ENCODE data around the gene EVL. TPM values are rescaled to one million over a fixed set of nuclear protein-coding genes. Genes with fewer than 3 reads are reported as not detected.

EVL gene
- total and polyA plus RNA-seq, 2 donors from 2014 or later: 54.8 to 84.1 TPM

DNA sequence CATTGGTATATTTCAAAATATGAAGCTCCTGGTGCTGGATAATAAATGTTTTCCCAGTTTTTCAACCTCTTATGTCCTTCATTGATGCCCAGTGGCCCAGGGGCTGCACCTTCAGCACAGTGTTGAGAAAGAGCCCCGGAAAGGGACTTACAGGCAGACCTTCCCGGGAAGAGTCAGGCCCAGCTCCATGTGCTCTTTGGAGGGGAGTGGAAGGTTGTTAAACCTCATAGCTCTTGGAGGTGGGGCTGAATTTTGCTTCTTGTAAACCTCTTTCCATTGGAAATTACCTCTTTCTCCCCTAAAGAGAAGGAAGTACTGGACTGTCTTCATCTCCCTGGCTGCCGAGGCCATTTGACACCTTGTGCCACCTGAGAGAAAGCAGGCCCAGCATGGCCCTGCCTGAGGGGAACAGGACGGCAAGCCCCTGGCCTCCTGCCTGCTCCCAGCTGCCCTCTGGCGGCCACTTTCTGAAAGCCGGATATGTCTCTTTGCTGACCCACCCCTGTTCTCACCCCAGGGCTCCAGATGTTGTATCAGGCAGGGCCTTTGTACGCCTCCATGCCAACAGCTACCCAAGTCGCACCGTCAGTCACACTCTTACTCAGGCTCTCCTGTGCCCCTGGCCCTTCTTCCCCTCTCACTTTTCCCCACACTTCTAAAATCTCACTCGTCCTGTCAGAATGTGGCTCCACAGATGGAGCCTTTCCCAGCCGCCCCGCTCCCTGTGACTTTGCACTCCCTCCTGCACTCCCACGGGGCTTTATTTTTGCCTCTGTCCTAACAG is 43.0 kb downstream of the EVL start:
- Histone ChIP-seq H3K36me3 (ENCODE audit: control insufficient read depth in 2 of 3, insufficient read depth in 3 of 3, low read length in 3 of 3) (no peaks in the 10 kb centered on the region), H3K9me3 (ENCODE audit: control insufficient read depth in 2 of 3, insufficient read depth in 1 of 3, low read length in 3 of 3) (no peaks in the 10 kb centered on the region), H3K27ac (ENCODE audit: low read depth in 2 of 2, low read length in 2 of 2) (no peak overlapping the region), H3K27me3 (ENCODE audit: control insufficient read depth, insufficient read depth, low read length) (no peaks in the 10 kb centered on the region), H3K9ac (ENCODE audit: low read length in 3 of 3) (peak overlapping the region in 1 of 3 donors; percentile 26), H3K4me3 (ENCODE audit: low read length in 3 of 3) (no peak overlapping the region), H3K4me1 (ENCODE audit: control insufficient read depth in 2 of 3, insufficient read depth in 2 of 3, low read depth in 1 of 3, low read length in 3 of 3) (peaks cover 0 to 18% (median 5%) of the 10 kb centered on the region in 3 donors)
- DNase-seq (peak; percentile 82 to 90 (median 88)), FAIRE-seq (no peak)
- intact Hi-C loops (cut with DNase I): loop anchor here (5.0 kb wide), 1 partner anchor 126 kb away; no protein-coding TSS in a partner anchor
- TF ChIP-seq, protein P1, sequence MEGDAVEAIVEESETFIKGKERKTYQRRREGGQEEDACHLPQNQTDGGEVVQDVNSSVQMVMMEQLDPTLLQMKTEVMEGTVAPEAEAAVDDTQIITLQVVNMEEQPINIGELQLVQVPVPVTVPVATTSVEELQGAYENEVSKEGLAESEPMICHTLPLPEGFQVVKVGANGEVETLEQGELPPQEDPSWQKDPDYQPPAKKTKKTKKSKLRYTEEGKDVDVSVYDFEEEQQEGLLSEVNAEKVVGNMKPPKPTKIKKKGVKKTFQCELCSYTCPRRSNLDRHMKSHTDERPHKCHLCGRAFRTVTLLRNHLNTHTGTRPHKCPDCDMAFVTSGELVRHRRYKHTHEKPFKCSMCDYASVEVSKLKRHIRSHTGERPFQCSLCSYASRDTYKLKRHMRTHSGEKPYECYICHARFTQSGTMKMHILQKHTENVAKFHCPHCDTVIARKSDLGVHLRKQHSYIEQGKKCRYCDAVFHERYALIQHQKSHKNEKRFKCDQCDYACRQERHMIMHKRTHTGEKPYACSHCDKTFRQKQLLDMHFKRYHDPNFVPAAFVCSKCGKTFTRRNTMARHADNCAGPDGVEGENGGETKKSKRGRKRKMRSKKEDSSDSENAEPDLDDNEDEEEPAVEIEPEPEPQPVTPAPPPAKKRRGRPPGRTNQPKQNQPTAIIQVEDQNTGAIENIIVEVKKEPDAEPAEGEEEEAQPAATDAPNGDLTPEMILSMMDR (IDR thresholded peaks at IDR 0.05; ENCODE audit: borderline replicate concordance, extremely low read depth, insufficient read depth): peak; percentile 72

GRCh38 chr14:100108840-100109593 is 43.8 kb downstream of the EVL start:
- FAIRE-seq: no peak
- Histone ChIP-seq H3K4me1 (ENCODE audit: control insufficient read depth in 2 of 3, insufficient read depth in 2 of 3, low read depth in 1 of 3, low read length in 3 of 3) (peaks cover 0 to 12% (median 0%) of the 10 kb centered on the region in 3 donors), H3K27ac (ENCODE audit: low read depth in 2 of 2, low read length in 2 of 2) (no peak overlapping the region), H3K27me3 (ENCODE audit: control insufficient read depth, insufficient read depth, low read length) (no peaks in the 10 kb centered on the region), H3K9ac (ENCODE audit: low read length in 3 of 3) (no peak overlapping the region), H3K9me3 (ENCODE audit: control insufficient read depth in 2 of 3, insufficient read depth in 1 of 3, low read length in 3 of 3) (no peaks in the 10 kb centered on the region), H3K4me3 (ENCODE audit: low read length in 3 of 3) (no peak overlapping the region), H3K36me3 (ENCODE audit: control insufficient read depth in 2 of 3, insufficient read depth in 3 of 3, low read length in 3 of 3) (no peaks in the 10 kb centered on the region)
- intact Hi-C loops (cut with DNase I): loop anchor here (5.0 kb wide), 1 partner anchor 127 kb away; no protein-coding TSS in a partner anchor
- peak in 1 of 5 donors; percentile 79 for DNase-seq
- TF ChIP-seq, protein P1 (IDR thresholded peaks at IDR 0.05; ENCODE audit: borderline replicate concordance, extremely low read depth, insufficient read depth): no peak

DNA sequence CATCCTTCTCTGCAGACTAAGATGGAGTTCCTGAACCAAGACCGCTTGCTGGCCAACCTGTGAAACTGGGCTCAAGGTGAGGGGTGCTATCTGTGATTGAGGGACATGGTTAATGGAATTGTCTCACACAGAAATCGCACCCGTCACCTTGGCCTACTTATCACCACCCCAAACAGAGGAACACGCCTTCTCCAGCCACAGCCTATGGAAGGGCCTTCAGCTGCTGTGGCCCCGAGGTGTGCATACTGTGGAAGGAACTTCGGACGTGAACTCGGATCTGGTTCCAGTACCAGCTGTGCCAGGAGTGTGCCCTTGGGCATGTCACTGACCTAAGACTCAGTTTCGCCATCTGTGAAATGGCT is 44.4 kb downstream of the EVL start:
- DNase-seq: peak in 2 of 5 donors; percentile 29 to 33
- Histone ChIP-seq H3K27ac (ENCODE audit: low read depth in 2 of 2, low read length in 2 of 2) (no peak overlapping the region), H3K27me3 (ENCODE audit: control insufficient read depth, insufficient read depth, low read length) (no peaks in the 10 kb centered on the region), H3K36me3 (ENCODE audit: control insufficient read depth in 2 of 3, insufficient read depth in 3 of 3, low read length in 3 of 3) (no peaks in the 10 kb centered on the region), H3K9me3 (ENCODE audit: control insufficient read depth in 2 of 3, insufficient read depth in 1 of 3, low read length in 3 of 3) (no peaks in the 10 kb centered on the region), H3K9ac (ENCODE audit: low read length in 3 of 3) (no peak overlapping the region), H3K4me1 (ENCODE audit: control insufficient read depth in 2 of 3, insufficient read depth in 2 of 3, low read depth in 1 of 3, low read length in 3 of 3) (peaks cover 0 to 11% (median 0%) of the 10 kb centered on the region in 3 donors), H3K4me3 (ENCODE audit: low read length in 3 of 3) (no peak overlapping the region)
- no peak for FAIRE-seq
- TF ChIP-seq, protein P1 (IDR thresholded peaks at IDR 0.05; ENCODE audit: borderline replicate concordance, extremely low read depth, insufficient read depth): no peak
- intact Hi-C loops (cut with DNase I): loop anchor here (5.0 kb wide), 1 partner anchor 127 kb away; no protein-coding TSS in a partner anchor
